ENCODE results near the gene CLEC18C.
"Not testable (repeated sequence)": the region's sequence is repeated elsewhere in the genome, so short reads cannot be mapped to it uniquely, and the experiment has no call there.

CLEC18C gene

GRCh38 chr16:70173212-70173837 lies at the start of gene CLEC18C:
Gene CLEC18C, plus strand, starts transcription at chr16:70173787. Its CDS starts 492 bp downstream, at chr16:70174279.
- DNase-seq = not testable (repeated sequence)

- not testable (repeated sequence) for DNase-seq
Measured at GRCh38 chr16:70123822-70124221, 49.8 kb upstream of the CLEC18C start.

- not testable (repeated sequence) for DNase-seq
Measured at GRCh38 chr16:70126226-70126625, 47.4 kb upstream of the CLEC18C start.

GRCh38 chr16:70127706-70128105 lies 45.9 kb upstream of the CLEC18C start:
- not testable (repeated sequence) for DNase-seq

GRCh38 chr16:70128844-70129243 lies 44.7 kb upstream of the CLEC18C start:
- DNase-seq = not testable (repeated sequence)

GRCh38 chr16:70135796-70136195 lies 37.8 kb upstream of the CLEC18C start:
- not testable (repeated sequence) for DNase-seq

- DNase-seq = not testable (repeated sequence)
Measured at GRCh38 chr16:70136595-70136994, 37.0 kb upstream of the CLEC18C start.

GRCh38 chr16:70142739-70143138 lies 30.8 kb upstream of the CLEC18C start:
- not testable (repeated sequence) for DNase-seq

- DNase-seq = not testable (repeated sequence)
Measured at GRCh38 chr16:70143231-70143895, 30.2 kb upstream of the CLEC18C start.

- not testable (repeated sequence) for DNase-seq
Measured at GRCh38 chr16:70147853-70148252, 25.7 kb upstream of the CLEC18C start.

- not testable (repeated sequence) for DNase-seq
Measured at GRCh38 chr16:70148453-70148852, 25.1 kb upstream of the CLEC18C start.

- not testable (repeated sequence) for DNase-seq
Measured at GRCh38 chr16:70149296-70149695, 24.3 kb upstream of the CLEC18C start.

- no peak for DNase-seq
Measured at GRCh38 chr16:70151391-70151790, 22.2 kb upstream of the CLEC18C start.

- DNase-seq = no peak
Measured at GRCh38 chr16:70151941-70152509, 21.6 kb upstream of the CLEC18C start.

- no peak for DNase-seq
Measured at GRCh38 chr16:70152578-70153302, 20.8 kb upstream of the CLEC18C start.

GRCh38 chr16:70154736-70155135 lies 18.9 kb upstream of the CLEC18C start:
- not testable (repeated sequence) for DNase-seq

- DNase-seq = no peak
Measured at GRCh38 chr16:70156207-70156978, 17.2 kb upstream of the CLEC18C start.

- no peak for DNase-seq
Measured at GRCh38 chr16:70157105-70157476, 16.5 kb upstream of the CLEC18C start.

GRCh38 chr16:70157477-70158260 lies 15.9 kb upstream of the CLEC18C start:
- DNase-seq = no peak

- no peak for DNase-seq
Measured at GRCh38 chr16:70158261-70158939, 15.2 kb upstream of the CLEC18C start.
